SHP77 (cell line): ENCODE results near the gene SLC25A41.

Experiments used
- DNase-seq, 2 experiments: peaks; one replicate each; lab custom pipeline; 2025; lab: John Stamatoyannopoulos, UW

Gene SLC25A41

GRCh38 chr19:6460099-6460884, 26.7 kb upstream of the SLC25A41 start:
- peak; percentile 92 to 95 for DNase-seq

- peak; percentile 41 to 54 for DNase-seq
Observed at GRCh38 chr19:6459262-6460098, 25.9 kb upstream of the SLC25A41 start, which contains the start of gene SLC25A23. Gene SLC25A23, minus strand, starts transcription at chr19:6459792. Its CDS starts 164 bp downstream, at chr19:6459628.

- DNase-seq: no peak
Observed at GRCh38 chr19:6458695-6459261, 25.2 kb upstream of the SLC25A41 start.

GRCh38 chr19:6457958-6458694, 24.6 kb upstream of the SLC25A41 start:
- no peak for DNase-seq

GRCh38 chr19:6455924-6456323, 22.4 kb upstream of the SLC25A41 start:
- no peak for DNase-seq

- DNase-seq: no peak
Observed at GRCh38 chr19:6453951-6454565, 20.5 kb upstream of the SLC25A41 start.

GRCh38 chr19:6452899-6453298, 19.3 kb upstream of the SLC25A41 start:
- no peak for DNase-seq

- no peak for DNase-seq
Observed at GRCh38 chr19:6452223-6452614, 18.7 kb upstream of the SLC25A41 start.

GRCh38 chr19:6451583-6452222, 18.1 kb upstream of the SLC25A41 start:
- no peak for DNase-seq

- no peak for DNase-seq
Observed at GRCh38 chr19:6450166-6450565, 16.6 kb upstream of the SLC25A41 start.

GRCh38 chr19:6448045-6448444, 14.5 kb upstream of the SLC25A41 start:
- no peak for DNase-seq

- no peak for DNase-seq
Observed at GRCh38 chr19:6446452-6446851, 12.9 kb upstream of the SLC25A41 start.

- no peak for DNase-seq
Observed at GRCh38 chr19:6443986-6444385, 10.4 kb upstream of the SLC25A41 start.

- no peak for DNase-seq
Observed at GRCh38 chr19:6442087-6442688, 8.6 kb upstream of the SLC25A41 start.

GRCh38 chr19:6440905-6441304, 7.3 kb upstream of the SLC25A41 start:
- DNase-seq: no peak

GRCh38 chr19:6439743-6440142, 6.2 kb upstream of the SLC25A41 start:
- no peak for DNase-seq

- no peak for DNase-seq
Observed at GRCh38 chr19:6433165-6433564, 398 bp downstream of the SLC25A41 start.

GRCh38 chr19:6431891-6432290, 1.7 kb downstream of the SLC25A41 start:
- DNase-seq: no peak

GRCh38 chr19:6429419-6430221, 3.9 kb downstream of the SLC25A41 start:
- no peak for DNase-seq
